ENCODE results near the gene IKZF1.

IKZF1 gene

GRCh38 chr7:50268990-50269389 is 35.5 kb upstream of the IKZF1 start:
- no peak for TF ChIP-seq CTCF (conservative IDR thresholded peaks at IDR 0.05; ENCODE audit: low read length)
- TF ChIP-seq EZH2phosphoT487 (IDR thresholded peaks at IDR 0.05; ENCODE audit: borderline replicate concordance) = no peak
- Histone ChIP-seq H3K4me2 (ENCODE audit: low read depth, low read length, poor library complexity, severe bottlenecking) (peak overlapping the region; percentile 92), H3K4me1 (ENCODE audit: insufficient read depth, low read length, poor library complexity, severe bottlenecking) (peaks cover 70% of the 10 kb centered on the region), H3K4me3 (ENCODE audit: low read length, poor library complexity, severe bottlenecking) (no peak overlapping the region), H3K9me3 (ENCODE audit: insufficient read depth, low read depth, low read length) (0 out of 2 replicates have a peak, but pooled peaks cover 4% of the 10 kb centered on the region), H4K20me1 (ENCODE audit: insufficient read depth, low read length, poor library complexity, severe bottlenecking) (no peaks in the 10 kb centered on the region), H3F3A (ENCODE audit: low read depth) (peaks cover 24% of the 10 kb centered on the region), H3K9me2 (replicated peaks; ENCODE audit: low read depth, low read length) (no peaks in the 10 kb centered on the region), H2AFZ (ENCODE audit: low read length) (peak overlapping the region; percentile 24), H3K27me3 (ENCODE audit: insufficient read depth, low read length, poor library complexity, severe bottlenecking) (no peaks in the 10 kb centered on the region), H3K9ac (ENCODE audit: low read depth, low read length, poor library complexity, severe bottlenecking) (peak overlapping the region; percentile 91), H3K36me3 (ENCODE audit: insufficient read depth, low read length) (no peaks in the 10 kb centered on the region), H3K79me2 (ENCODE audit: insufficient read depth, low read length) (no peaks in the 10 kb centered on the region)

- H3F3A ChIP-seq (ENCODE audit: low read depth) = peaks cover 24% of the 10 kb centered on the region
- no peaks in the 10 kb centered on the region for H4K20me1 ChIP-seq (ENCODE audit: insufficient read depth, low read length, poor library complexity, severe bottlenecking)
- TF ChIP-seq EZH2phosphoT487 (IDR thresholded peaks at IDR 0.05; ENCODE audit: borderline replicate concordance) (no peak), CTCF (conservative IDR thresholded peaks at IDR 0.05; ENCODE audit: low read length) (no peak)
- H2AFZ ChIP-seq (ENCODE audit: low read length) = no peak overlapping the region
- no peaks in the 10 kb centered on the region for H3K36me3 ChIP-seq (ENCODE audit: insufficient read depth, low read length)
- 0 out of 2 replicates have a peak, but pooled peaks cover 4% of the 10 kb centered on the region for H3K9me3 ChIP-seq (ENCODE audit: insufficient read depth, low read depth, low read length)
- H3K9me2 ChIP-seq (replicated peaks; ENCODE audit: low read depth, low read length) = no peaks in the 10 kb centered on the region
- no peak overlapping the region for H3K9ac ChIP-seq (ENCODE audit: low read depth, low read length, poor library complexity, severe bottlenecking)
- H3K4me3 ChIP-seq (ENCODE audit: low read length, poor library complexity, severe bottlenecking) = no peak overlapping the region
- no peaks in the 10 kb centered on the region for H3K79me2 ChIP-seq (ENCODE audit: insufficient read depth, low read length)
- peaks cover 68% of the 10 kb centered on the region for H3K4me1 ChIP-seq (ENCODE audit: insufficient read depth, low read length, poor library complexity, severe bottlenecking)
- H3K27me3 ChIP-seq (ENCODE audit: insufficient read depth, low read length, poor library complexity, severe bottlenecking) = no peaks in the 10 kb centered on the region
- no peak overlapping the region for H3K4me2 ChIP-seq (ENCODE audit: low read depth, low read length, poor library complexity, severe bottlenecking)
Observed at GRCh38 chr7:50270531-50271018, 33.9 kb upstream of the IKZF1 start.

GRCh38 chr7:50272808-50273207 is 31.7 kb upstream of the IKZF1 start:
- H3K36me3 ChIP-seq (ENCODE audit: insufficient read depth, low read length) = no peaks in the 10 kb centered on the region
- H3K4me1 ChIP-seq (ENCODE audit: insufficient read depth, low read length, poor library complexity, severe bottlenecking) = peaks cover 55% of the 10 kb centered on the region
- no peak overlapping the region for H3K4me2 ChIP-seq (ENCODE audit: low read depth, low read length, poor library complexity, severe bottlenecking)

More at GRCh38 chr7:50272808-50273207, 31.7 kb upstream of the IKZF1 start:
- no peaks in the 10 kb centered on the region for H3K79me2 ChIP-seq (ENCODE audit: insufficient read depth, low read length)
- TF ChIP-seq EZH2phosphoT487 (IDR thresholded peaks at IDR 0.05; ENCODE audit: borderline replicate concordance) (no peak), CTCF (conservative IDR thresholded peaks at IDR 0.05; ENCODE audit: low read length) (no peak)
- no peak overlapping the region for H2AFZ ChIP-seq (ENCODE audit: low read length)
- no peak overlapping the region for H3K9ac ChIP-seq (ENCODE audit: low read depth, low read length, poor library complexity, severe bottlenecking)
- no peaks in the 10 kb centered on the region for H3K9me2 ChIP-seq (replicated peaks; ENCODE audit: low read depth, low read length)
- H4K20me1 ChIP-seq (ENCODE audit: insufficient read depth, low read length, poor library complexity, severe bottlenecking) = no peaks in the 10 kb centered on the region
- H3K4me3 ChIP-seq (ENCODE audit: low read length, poor library complexity, severe bottlenecking) = no peak overlapping the region
- 0 out of 2 replicates have a peak, but pooled peaks cover 4% of the 10 kb centered on the region for H3K9me3 ChIP-seq (ENCODE audit: insufficient read depth, low read depth, low read length)
- H3F3A ChIP-seq (ENCODE audit: low read depth) = peaks cover 11% of the 10 kb centered on the region; the same call in 1 of the 2 replicates
- H3K27me3 ChIP-seq (ENCODE audit: insufficient read depth, low read length, poor library complexity, severe bottlenecking) = no peaks in the 10 kb centered on the region

Data from Loucy (cell line).